Heart left ventricle (tissue), 16 donors: ENCODE measurements around the gene KLHDC7B. TPM values are rescaled to one million over a fixed set of nuclear protein-coding genes. Genes with fewer than 3 reads are reported as not detected.
A peak's percentile ranks its signal among the peaks of the same experiment; 100 is the strongest.

Experiments
- ATAC-seq, 4 donors: fragments of 200-7000 bp; cut with Tn5 transposase; one replicate each; pipeline ENCODE4 v1.9.1; 2020 to 2022; ENCODE audit warnings: moderate library complexity in 4 of 4, mild to moderate bottlenecking in 3 of 4, moderate number of reproducible peaks in 1 of 4
- DNase-seq, 5 donors: peaks; one replicate each; pipeline ENCODE4 v3.0.0-alpha.2; 2020
- H3K27ac ChIP-seq, 12 donors: fragments of 200-600 bp; sonication (generic) in 4 of 12; one replicate each; pipeline versions ENCODE4 v1.5.0 to v1.8.0; 2016 to 2022; ENCODE audit warnings: mild to moderate bottlenecking in 2 of 12
- H3K27me3 ChIP-seq, 9 donors: fragments of 200-600 bp; sonication (generic) in 2 of 9; one replicate each; pipeline versions ENCODE4 v1.5.1 to v1.8.0; 2016 to 2022; ENCODE audit warnings: mild to moderate bottlenecking in 3 of 9
- H3K36me3 ChIP-seq, 9 donors: fragments of 200-600 bp; sonication (generic) in 2 of 9; one replicate each; pipeline versions ENCODE4 v1.5.0 to v1.8.0; 2018 to 2022; ENCODE audit warnings: mild to moderate bottlenecking in 2 of 9
- H3K4me1 ChIP-seq, 12 donors: fragments of 200-600 bp; sonication (generic) in 4 of 12; one replicate each; pipeline versions ENCODE4 v1.5.0 to v1.8.0; 2016 to 2022; ENCODE audit warnings: mild to moderate bottlenecking in 3 of 12
- H3K4me3 ChIP-seq, 12 donors: fragments of 200-600 bp; sonication (generic) in 4 of 12; one replicate each; pipeline versions ENCODE4 v1.5.0 to v1.8.0; 2017 to 2022; ENCODE audit warnings: mild to moderate bottlenecking in 9 of 12, moderate library complexity in 4 of 12
- H3K9me3 ChIP-seq, 12 donors: fragments of 200-600 bp; sonication (generic) in 4 of 12; one replicate each; pipeline versions ENCODE4 v1.5.0 to v1.8.0; 2016 to 2022; ENCODE audit warnings: mild to moderate bottlenecking in 1 of 12
- CTCF ChIP-seq, 12 donors: fragments of 200-600 bp; sonication (generic) in 4 of 12; IDR thresholded peaks; one replicate each; pipeline versions ENCODE4 v1.5.0 to v1.8.0; 2018 to 2022; ENCODE audit warnings: antibody characterized with exemption in 12 of 12, mild to moderate bottlenecking in 5 of 12
- POLR2A ChIP-seq, 2 donors: fragments of 450-650 bp; IDR thresholded peaks; one replicate each; pipeline ENCODE4 v1.6.1; 2017; ENCODE audit warnings: antibody characterized with exemption in 2 of 2, mild to moderate bottlenecking in 2 of 2, moderate library complexity in 2 of 2
- WGBS, 4 donors: extraction: QIAGEN DNeasy Blood & Tissue Kit in 2 of 4; methylation state at CpG; one replicate each; pipeline versions ENCODE4 v1.1.5 to v1.1.7; 2013 to 2018; 5-methylcytosine and 5-hydroxymethylcytosine counted together
- intact Hi-C, 10 donors: fragments of 100-400 bp; cut with DNase I; formaldehyde crosslinking; loops; one replicate each; pipeline versions ENCODE4 v1.11.1 to v1.14.2; 2022
- long read RNA-seq, 3 donors: library from polyadenylated mRNA; unstranded; transcript quantifications; one replicate each; pipeline ENCODE4 v2.0.0, GENCODE V29; 2020 to 2021
- polyA plus RNA-seq, 2 donors: library from polyadenylated mRNA; stranded (reverse); fragments of 200-250 nt; gene quantifications; one replicate each; pipeline ENCODE4 v1.2.3, GENCODE V29; 2013
- total RNA-seq, 9 donors: library from RNA; depleted of rRNA in 2 of 9; stranded (reverse); fragments of >200 nt in 2 of 9; fragmentation: NEBNext Ultra II Directional in 3 of 9; extraction: Animal tissue kit (Norgen Biotek cat#: 25700) in 3 of 9; gene quantifications; one replicate each; pipeline versions ENCODE4 v1.1.0 to v1.2.4, GENCODE V29; 2016 to 2023
- donor health status: ischemic (EF 13 %, LVEDD 7.1; RV severe dilation, severe dysfunction).
- donor health status: healthy with polysubstance abuse.
- donor health status: DM: no; HTN: yes; CAD: no.
- donor health status: DM: no; HTN: no; CAD: no.
- donor health status: ischemic (EF 25% LVEDD 6.9; RV normal size, moderate dysfunction).
- donor health status: ischemic (EF 25% LVEDD 5.7; RV mildly dilated, moderate dysfunction).
- donor health status: healthy.
- donor health status: DM: yes; HTN: yes; CAD: no.
- donor health status: ischemic (EF 35%, LVEDD 5.7; RV mildly dilated, moderate dysfunction).
- donor health status: nonischemic (EF 11% LVEDD 7.7; RV severe dilation, severe dysfunction).
- donor health status: DM: yes; HTN: yes; CAD: no.
- donor health status: PGD.
- donor health status: ischemic (EF 29% LVEDD 5.4; RV normal size, mild dysfunction).
- donor health status: nonischemic (EF 23%, LVEDD 6.1; RV moderate dilation, normal function).

KLHDC7B gene
- total RNA-seq (1 to 10 TPM in 1 of 9 donors, under 1 TPM in 3, not detected in 5; 0.08 to 1.3 (median 0.14) TPM), polyA plus RNA-seq (under 1 TPM in 1 of 2 donors, not detected in 1; 0.08 TPM)
- long read RNA-seq, donor 1, result 0 reads
- long read RNA-seq, donor 2, result 0 reads
- long read RNA-seq, donor 3, result 0 reads

GRCh38 chr22:50545522-50546325 is at the start of gene KLHDC7B:
TSS of gene KLHDC7B (plus strand) at chr22:50545899. CDS start at chr22:50546244, 345 bp downstream.
- peaks cover 0 to 82% (median 17%) of the 10 kb centered on the region in 12 donors for H3K4me1 ChIP-seq
- no peaks in the 10 kb centered on the region for H3K36me3 ChIP-seq
- DNase-seq (no peak), ATAC-seq (no peak)
- intact Hi-C loops, result loop anchor here in 2 of 10 donors (5.0 to 10.0 kb wide), 2 partner anchors 67 to 69 kb away; no protein-coding TSS in a partner anchor
- H3K9me3 ChIP-seq, result no peaks in the 10 kb centered on the region
- H3K27ac ChIP-seq, result peak within 1 kb of the TSS in 1 of 12 donors; percentile 98
- peaks cover 24 to 68% (median 34%) of the 10 kb centered on the region in 9 donors for H3K27me3 ChIP-seq
- peak within 1 kb of the TSS in 2 of 12 donors; percentile 53 to 54 for H3K4me3 ChIP-seq
- no peak for TF ChIP-seq CTCF (IDR thresholded peaks at IDR 0.05)
- no peak for TF ChIP-seq POLR2A (IDR thresholded peaks at IDR 0.05)
- WGBS, 4 donors, result 59 to 88% (median 65%) methylated on average over 8 to 10 of the region's 10 CpGs

- no peak overlapping the region for H3K27ac ChIP-seq
- no peaks in the 10 kb centered on the region for H3K9me3 ChIP-seq
- no peak for DNase-seq
- WGBS, 4 donors, result 83 to 87% (median 85%) methylated on average over 6 of the region's 6 CpGs
- no peaks in the 10 kb centered on the region for H3K27me3 ChIP-seq
- intact Hi-C loops, result loop anchor here in 4 of 10 donors (5.0 to 10.0 kb wide), 3 partner anchors 62 to 252 kb away; partner anchors contain the start of genes TUBGCP6 (in 2 of the 4) and HDAC10 (in 1 of the 4)
- H3K4me1 ChIP-seq, result peaks cover 0 to 6% (median 0%) of the 10 kb centered on the region in 12 donors
- ATAC-seq, result no peak
- H3K4me3 ChIP-seq, result no peak overlapping the region
- peaks cover 0 to 2% (median under 1%) of the 10 kb centered on the region in 9 donors for H3K36me3 ChIP-seq
- no peak for TF ChIP-seq CTCF (IDR thresholded peaks at IDR 0.05)
- TF ChIP-seq POLR2A (IDR thresholded peaks at IDR 0.05), result no peak
Observed at GRCh38 chr22:50497093-50497492, 48.6 kb upstream of the KLHDC7B start.

- intact Hi-C loops, result loop anchor here in 4 of 10 donors (5.0 to 10.0 kb wide), 3 partner anchors 64 to 254 kb away; partner anchors contain the start of genes TUBGCP6 (in 2 of the 4) and HDAC10 (in 1 of the 4)
- WGBS, 4 donors, result 7 to 24% (median 17%) methylated on average over 9 to 13 of the region's 13 CpGs
- TF ChIP-seq POLR2A (IDR thresholded peaks at IDR 0.05), result no peak
- peak; percentile 34 to 69 (median 55) for TF ChIP-seq CTCF (IDR thresholded peaks at IDR 0.05)
- Histone ChIP-seq H3K27ac (no peak overlapping the region), H3K4me3 (no peak overlapping the region), H3K9me3 (no peaks in the 10 kb centered on the region), H3K4me1 (peaks cover 0 to 6% (median 0%) of the 10 kb centered on the region in 12 donors), H3K36me3 (peaks cover 0 to 15% (median 13%) of the 10 kb centered on the region in 9 donors), H3K27me3 (no peaks in the 10 kb centered on the region)
- DNase-seq, result peak in 1 of 5 donors; percentile 60
- ATAC-seq, result peak; percentile 49 to 86 (median 78)
Observed at GRCh38 chr22:50498322-50498890, 47.3 kb upstream of the KLHDC7B start.
